Measurements from ENCODE around the gene SRSF10. TPM values are rescaled to one million over a fixed set of nuclear protein-coding genes. Genes with fewer than 3 reads are reported as not detected.
A peak's percentile ranks its signal among the peaks of the same experiment; 100 is the strongest.

Gene SRSF10
- total and polyA plus RNA-seq, 9 of the 15 experiments (the other 6 are each of a cell fraction or from before 2014, with no cell fraction given), result 154 to 264 (median 205) TPM

- TF ChIP-seq PCBP1 (IDR thresholded peaks at IDR 0.05; ENCODE audit: low read depth, low read length, poor library complexity, severe bottlenecking) (peak; percentile 94), ZNF609 (CRISPR knock-in tag; IDR thresholded peaks at IDR 0.05; ENCODE audit: borderline replicate concordance) (peak; percentile 66; the same call in 1 of the 2 replicates), ID3 (CRISPR knock-in tag; IDR thresholded peaks at IDR 0.05) (no peak), ID3 (tag; IDR thresholded peaks at IDR 0.05) (peak; percentile 88), OTX1 (CRISPR knock-in tag; IDR thresholded peaks at IDR 0.05) (peak; percentile 74; the same call in 1 of the 2 replicates), ZNF512 (tag; IDR thresholded peaks at IDR 0.05) (no peak), CBX5 (IDR thresholded peaks at IDR 0.05; ENCODE audit: borderline replicate concordance, low read depth) (peak; percentile 25; the same call in 1 of the 2 replicates), SRSF1 (IDR thresholded peaks at IDR 0.05; ENCODE audit: low read depth, low read length) (peak; percentile 66; the same call in 1 of the 2 replicates), ARNT (IDR thresholded peaks at IDR 0.05) (peak in 1 of 2 experiments; percentile 92; a peak in 2 of 4 replicates), EP400 (IDR thresholded peaks at IDR 0.05) (peak; percentile 99), ZKSCAN3 (CRISPR knock-in tag; IDR thresholded peaks at IDR 0.05) (no peak), NFXL1 (CRISPR knock-in tag; IDR thresholded peaks at IDR 0.05) (no peak), RBM17 (IDR thresholded peaks at IDR 0.05; ENCODE audit: borderline replicate concordance, low read depth, low read length) (no peak), TARDBP (IDR thresholded peaks at IDR 0.05) (peak; percentile 27; the same call in 1 of the 2 replicates), NCOA6 (IDR thresholded peaks at IDR 0.05) (peak; percentile 69; the same call in 1 of the 2 replicates), ZNF395 (CRISPR knock-in tag; IDR thresholded peaks at IDR 0.05) (no peak), CAMTA2 (CRISPR knock-in tag; conservative IDR thresholded peaks at IDR 0.05) (0 out of 2 replicates have a peak, but pooled peaks have one; percentile 16), EHMT2 (IDR thresholded peaks at IDR 0.05) (0 out of 2 replicates have a peak, but pooled peaks have one; percentile 54)
Observed at GRCh38 chr1:23979881-23980727, at the start of gene SRSF10 (continued).

Data from K562 (cell line).